Measurements from ENCODE around the gene PFDN4. TPM values are rescaled to one million over a fixed set of nuclear protein-coding genes. Genes with fewer than 3 reads are reported as not detected.

Gene PFDN4
- total and polyA plus RNA-seq, 2 donors (not counting 1 experiment from before 2014, with no cell fraction given), result 9.1 to 16.8 TPM

DNA sequence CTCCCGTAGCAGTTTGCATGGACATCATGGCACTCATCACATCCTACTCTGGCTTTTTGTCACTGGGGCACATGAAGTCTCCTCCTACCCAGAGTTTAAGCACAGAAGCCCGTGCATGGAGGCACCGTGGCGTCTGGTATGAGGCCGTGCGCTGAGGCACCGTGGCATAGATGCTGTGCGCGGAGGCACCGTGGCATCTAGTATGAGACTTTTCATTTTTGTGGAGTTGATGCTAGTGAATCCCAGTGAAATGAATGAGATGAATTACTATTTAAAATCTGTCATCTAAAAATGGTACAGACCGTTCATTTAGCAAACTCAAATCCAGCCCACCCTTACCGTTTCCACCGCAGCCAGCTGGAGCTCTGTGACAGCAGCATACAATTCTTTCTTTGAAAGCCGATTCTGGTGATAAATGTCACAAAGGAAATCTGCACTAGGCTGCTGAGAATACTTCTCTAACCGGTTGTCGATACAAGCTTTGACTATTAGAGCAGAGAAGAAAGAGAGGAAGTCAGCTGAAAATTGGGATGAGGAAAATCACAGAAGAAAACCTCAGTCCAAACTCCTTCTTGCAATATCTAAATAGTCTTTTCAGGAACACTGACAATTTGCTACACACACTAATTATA, 45.4 kb upstream of the PFDN4 start:
- Histone ChIP-seq H3K4me2 (replicated peaks; ENCODE audit: low read depth, low read length, poor library complexity, severe bottlenecking) (no peak overlapping the region), H3K27me3 (replicated peaks in 1 of 4; ENCODE audit: control extremely low read depth in 1 of 4, control insufficient read depth in 3 of 4, insufficient read depth in 4 of 4, low read length in 3 of 4) (peaks cover 0 to 20% (median 5%) of the 10 kb centered on the region in 4 experiments), H3K9me3 (ENCODE audit: control extremely low read depth in 1 of 3, control insufficient read depth in 2 of 3, insufficient read depth in 1 of 3, low read length in 2 of 3) (no peaks in the 10 kb centered on the region), H3K9ac (ENCODE audit: low read length) (no peak overlapping the region), H2AFZ (ENCODE audit: insufficient read depth, low read depth, low read length, poor library complexity, severe bottlenecking) (no peak overlapping the region), H3K36me3 (replicated peaks in 1 of 2; ENCODE audit: control extremely low read depth in 1 of 2, control insufficient read depth in 1 of 2, extremely low read depth in 1 of 2, insufficient read depth in 2 of 2, low read length in 1 of 2) (no peaks in the 10 kb centered on the region), H3K79me2 (ENCODE audit: control insufficient read depth, insufficient read depth, low read length) (no peaks in the 10 kb centered on the region), H4K20me1 (ENCODE audit: control insufficient read depth, insufficient read depth, low read length, poor library complexity, severe bottlenecking) (no peaks in the 10 kb centered on the region), H3K4me1 (ENCODE audit: control insufficient read depth in 2 of 2, insufficient read depth in 2 of 2, low read length in 2 of 2) (no peaks in the 10 kb centered on the region), H3K27ac (ENCODE audit: low read length in 2 of 2) (no peak overlapping the region), H3K4me3 (ENCODE audit: control extremely low read depth in 1 of 5, extremely low read depth in 1 of 5, insufficient read depth in 1 of 5, low read depth in 2 of 5, low read length in 4 of 5) (no peak overlapping the region)
- Mint-ChIP-seq H3K4me1 (no peaks in the 10 kb centered on the region), H3K4me3 (no peak overlapping the region), H3K27ac (no peak overlapping the region), H3K27me3 (peaks cover 28% of the 10 kb centered on the region), H3K9me3 (ENCODE audit: insufficient read depth) (no peaks in the 10 kb centered on the region)
- DNase-seq (no peak), ATAC-seq (ENCODE audit: low read depth) (no peak)
- CTCF ChIA-PET, result no interaction called here
- POLR2A ChIA-PET, result no interaction called here
- intact Hi-C loops (cut with micrococcal nuclease), result no loop called here
- 83% methylated on average over 4 of the region's 16 CpGs for WGBS (ENCODE audit: insufficient coverage)
- TF ChIP-seq CTCF (IDR thresholded peaks at IDR 0.05) (no peak), EZH2 (IDR thresholded peaks at IDR 0.05; ENCODE audit: borderline replicate concordance, insufficient read depth, low read depth, low read length, poor library complexity, severe bottlenecking) (no peak)

GRCh38 chr20:54163402-54163801, 44.5 kb upstream of the PFDN4 start:
- Mint-ChIP-seq H3K9me3 (ENCODE audit: insufficient read depth) (no peaks in the 10 kb centered on the region), H3K4me1 (no peaks in the 10 kb centered on the region), H3K27me3 (peaks cover 27% of the 10 kb centered on the region), H3K4me3 (no peak overlapping the region), H3K27ac (no peak overlapping the region)
- WGBS (ENCODE audit: insufficient coverage), result 60% methylated on average over 2 of the region's 5 CpGs
- ATAC-seq (ENCODE audit: low read depth), result no peak
- Histone ChIP-seq H3K9ac (ENCODE audit: low read length) (no peak overlapping the region), H2AFZ (ENCODE audit: insufficient read depth, low read depth, low read length, poor library complexity, severe bottlenecking) (no peak overlapping the region), H3K4me1 (ENCODE audit: control insufficient read depth in 2 of 2, insufficient read depth in 2 of 2, low read length in 2 of 2) (no peaks in the 10 kb centered on the region), H3K4me3 (ENCODE audit: control extremely low read depth in 1 of 5, extremely low read depth in 1 of 5, insufficient read depth in 1 of 5, low read depth in 2 of 5, low read length in 4 of 5) (no peak overlapping the region), H3K4me2 (replicated peaks; ENCODE audit: low read depth, low read length, poor library complexity, severe bottlenecking) (no peak overlapping the region), H4K20me1 (ENCODE audit: control insufficient read depth, insufficient read depth, low read length, poor library complexity, severe bottlenecking) (no peaks in the 10 kb centered on the region), H3K27me3 (replicated peaks in 1 of 4; ENCODE audit: control extremely low read depth in 1 of 4, control insufficient read depth in 3 of 4, insufficient read depth in 4 of 4, low read length in 3 of 4) (peaks cover 0 to 20% (median 5%) of the 10 kb centered on the region in 4 experiments), H3K27ac (ENCODE audit: low read length in 2 of 2) (no peak overlapping the region), H3K79me2 (ENCODE audit: control insufficient read depth, insufficient read depth, low read length) (no peaks in the 10 kb centered on the region), H3K9me3 (ENCODE audit: control extremely low read depth in 1 of 3, control insufficient read depth in 2 of 3, insufficient read depth in 1 of 3, low read length in 2 of 3) (no peaks in the 10 kb centered on the region), H3K36me3 (replicated peaks in 1 of 2; ENCODE audit: control extremely low read depth in 1 of 2, control insufficient read depth in 1 of 2, extremely low read depth in 1 of 2, insufficient read depth in 2 of 2, low read length in 1 of 2) (no peaks in the 10 kb centered on the region)
- TF ChIP-seq CTCF (IDR thresholded peaks at IDR 0.05) (no peak), EZH2 (IDR thresholded peaks at IDR 0.05; ENCODE audit: borderline replicate concordance, insufficient read depth, low read depth, low read length, poor library complexity, severe bottlenecking) (no peak)
- CTCF ChIA-PET, result no interaction called here
- intact Hi-C loops (cut with micrococcal nuclease), result no loop called here
- POLR2A ChIA-PET, result no interaction called here
- no peak for DNase-seq
